GM12878 (cell line): ENCODE data around the gene MACROD2.

ENCODE experiments used
- BCL11A ChIP-seq: IDR thresholded peaks from 2 replicates; pipeline ENCODE4 v1.6.1; 2011; ENCODE audit warnings: low read depth, low read length
- BHLHE40 ChIP-seq, 2 experiments: fragments of 450-650 bp in 1 of 2; IDR thresholded peaks; 2 replicates each; pipeline ENCODE4 v1.6.1; 2011 to 2017; ENCODE audit warnings: low read depth in 2 of 2, borderline replicate concordance in 1 of 2, improper control_type of control experiment in 1 of 2, low read length in 1 of 2, mild to moderate bottlenecking in 1 of 2
- CHD1 ChIP-seq: IDR thresholded peaks from 2 replicates; pipeline ENCODE4 v1.6.1; 2012; ENCODE audit warnings: low read depth, low read length, improper control_type of control experiment
- CTCF ChIP-seq, 3 experiments: IDR thresholded peaks in 2 of 3; conservative IDR thresholded peaks in 1 of 3; 2 replicates each; pipeline ENCODE4 v1.5.1; 2011; ENCODE audit warnings: low read depth in 3 of 3, low read length in 3 of 3, mild to moderate bottlenecking in 3 of 3, control low read depth in 2 of 3, moderate library complexity in 2 of 3, inconsistent platforms in 1 of 3, mixed read lengths in 1 of 3; ENCODE audit not compliant: control insufficient read depth in 2 of 3, insufficient read depth in 1 of 3; ENCODE audit errors: extremely low read depth in 1 of 3
- EGR1 ChIP-seq, 2 experiments: IDR thresholded peaks; 1 replicate in 1 of 2; 2 replicates in 1 of 2; pipeline ENCODE4 v1.6.1; 2011 to 2012; ENCODE audit warnings: low read depth in 2 of 2, low read length in 2 of 2, borderline replicate concordance in 1 of 2, mild to moderate bottlenecking in 1 of 2, moderate library complexity in 1 of 2
- FOS ChIP-seq: IDR thresholded peaks from 3 replicates; pipeline ENCODE4 v1.6.1; 2011; ENCODE audit warnings: borderline replicate concordance; ENCODE audit not compliant: insufficient read length; ENCODE audit errors: extremely low read depth
- POLR2A ChIP-seq: IDR thresholded peaks from 2 replicates; pipeline ENCODE4 v1.6.1; 2011; ENCODE audit warnings: low read depth, mild to moderate bottlenecking, low read length
- POLR2AphosphoS5 ChIP-seq: IDR thresholded peaks from 2 replicates; pipeline ENCODE4 v1.6.1; 2011; ENCODE audit warnings: mild to moderate bottlenecking, low read length, inconsistent platforms
- SIN3A ChIP-seq: IDR thresholded peaks from 2 replicates; pipeline ENCODE4 v1.6.1; 2012; ENCODE audit warnings: low read depth, low read length, improper control_type of control experiment
- SRF ChIP-seq, 2 experiments: IDR thresholded peaks; 2 replicates each; pipeline ENCODE4 v1.6.1; 2011; ENCODE audit warnings: low read depth in 2 of 2, low read length in 2 of 2, mild to moderate bottlenecking in 1 of 2, moderate library complexity in 1 of 2
- SUZ12 ChIP-seq: fragments of 200-600 bp; sonication (generic); IDR thresholded peaks from one replicate; pipeline ENCODE4 v1.6.1; 2018; ENCODE audit warnings: antibody characterized with exemption, mild to moderate bottlenecking; ENCODE audit not compliant: unreplicated experiment
- ZNF207 ChIP-seq: fragments of 450-650 bp; IDR thresholded peaks from 2 replicates; pipeline ENCODE4 v1.6.1; 2014; ENCODE audit warnings: antibody characterized with exemption, mild to moderate bottlenecking, borderline replicate concordance
- TF ChIP-seq, protein P1 (sequence below): IDR thresholded peaks from 2 replicates; pipeline ENCODE4 v1.6.1; 2011; ENCODE audit warnings: low read depth, mild to moderate bottlenecking, low read length, moderate library complexity, borderline replicate concordance; ENCODE audit errors: extremely low read depth

DNA sequence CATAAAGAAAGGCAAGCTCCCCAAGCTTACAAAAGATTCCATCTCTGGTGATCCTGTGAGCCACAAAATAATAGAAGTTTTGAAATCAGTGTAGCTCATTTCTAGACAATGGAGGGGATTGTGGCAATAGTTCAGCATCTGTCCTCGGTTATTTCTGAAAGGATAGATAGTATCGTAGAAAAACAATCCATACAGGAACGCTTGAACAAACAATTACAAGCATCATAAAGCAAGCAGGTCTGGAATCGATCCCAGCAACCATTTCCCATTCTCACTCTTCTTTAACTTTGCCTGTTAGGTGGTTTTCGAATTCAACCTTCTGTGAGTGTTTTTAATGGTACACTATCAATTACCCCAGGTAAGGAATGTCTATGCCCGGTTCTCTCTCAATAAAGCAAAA is 1646.8 kb downstream of the MACROD2 start:
- no peak for TF ChIP-seq POLR2AphosphoS5
- TF ChIP-seq CHD1: no peak
- TF ChIP-seq SUZ12: no peak
- no peak for TF ChIP-seq CTCF (IDR thresholded peaks at IDR 0.05 in 2 of 3, conservative IDR thresholded peaks at IDR 0.05 in 1 of 3; ENCODE audit: control insufficient read depth in 2 of 3, extremely low read depth in 1 of 3, insufficient read depth in 1 of 3, low read depth in 3 of 3, low read length in 3 of 3)
- TF ChIP-seq, protein P1, sequence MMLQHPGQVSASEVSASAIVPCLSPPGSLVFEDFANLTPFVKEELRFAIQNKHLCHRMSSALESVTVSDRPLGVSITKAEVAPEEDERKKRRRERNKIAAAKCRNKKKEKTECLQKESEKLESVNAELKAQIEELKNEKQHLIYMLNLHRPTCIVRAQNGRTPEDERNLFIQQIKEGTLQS: no peak
- TF ChIP-seq EGR1 (IDR thresholded peaks at IDR 0.05; ENCODE audit: borderline replicate concordance in 1 of 2, low read depth in 2 of 2, low read length in 2 of 2): no peak
- TF ChIP-seq POLR2A: no peak
- TF ChIP-seq BCL11A: no peak
- TF ChIP-seq SRF (IDR thresholded peaks at IDR 0.05; ENCODE audit: low read depth in 2 of 2, low read length in 2 of 2): no peak
- TF ChIP-seq SIN3A: no peak
- no peak for TF ChIP-seq ZNF207
- no peak for TF ChIP-seq BHLHE40 (IDR thresholded peaks at IDR 0.05; ENCODE audit: borderline replicate concordance in 1 of 2, low read depth in 2 of 2, low read length in 1 of 2)
- TF ChIP-seq FOS: no peak
